Activated CD8-positive, alpha-beta T cell treated with anti-CD3 and anti-CD28 coated beads for 36 hours (primary cell): ENCODE results near the gene KDM4C. TPM values are rescaled to one million over a fixed set of nuclear protein-coding genes. Genes with fewer than 3 reads are reported as not detected.
A peak's percentile ranks its signal among the peaks of the same experiment; 100 is the strongest.

Source experiments
- ATAC-seq: fragments of 200-7000 bp; cut with Tn5 transposase; one replicate; pipeline ENCODE4 v1.10.0; 2021; ENCODE audit warnings: mild to moderate bottlenecking, moderate library complexity
- CTCF ChIA-PET: fragments of 350-600 bp; sonication (Branson Sonifier 250); formaldehyde crosslinking; loops from one replicate; lab custom pipeline; 2021; ENCODE audit warnings: antibody characterized with exemption; lab: Charles Lee
- POLR2A ChIA-PET: fragments of 350-600 bp; sonication (Branson Sonifier 250); formaldehyde crosslinking; loops from one replicate; lab custom pipeline; 2021; ENCODE audit warnings: antibody characterized with exemption; lab: Charles Lee
- DNase-seq: peaks from one replicate; pipeline ENCODE4 v3.0.0-alpha.2; 2020
- H3K27ac Mint-ChIP-seq: one replicate; pipeline ENCODE4 v1.8.0; 2021; ENCODE audit warnings: mild to moderate bottlenecking, mixed read lengths
- H3K27me3 Mint-ChIP-seq: one replicate; pipeline ENCODE4 v1.8.0; 2021; ENCODE audit warnings: mixed read lengths
- H3K36me3 Mint-ChIP-seq: one replicate; pipeline ENCODE4 v1.8.0; 2021; ENCODE audit warnings: low read depth, mixed read lengths
- H3K4me1 Mint-ChIP-seq: one replicate; pipeline ENCODE4 v1.8.0; 2021; ENCODE audit warnings: low read depth, mixed read lengths
- H3K4me3 Mint-ChIP-seq: one replicate; pipeline ENCODE4 v1.8.0; 2021; ENCODE audit warnings: mild to moderate bottlenecking, moderate library complexity, mixed read lengths
- H3K9me3 Mint-ChIP-seq: one replicate; pipeline ENCODE4 v1.8.0; 2021; ENCODE audit warnings: mixed read lengths
- CTCF ChIP-seq: fragments of 200-600 bp; IDR thresholded peaks from one replicate; pipeline ENCODE4 v1.8.0; 2022; ENCODE audit warnings: antibody characterized with exemption, mild to moderate bottlenecking
- intact Hi-C: fragments of 100-400 bp; cut with micrococcal nuclease; formaldehyde crosslinking; loops from one replicate; pipeline ENCODE4 v1.10.0; 2022
- total RNA-seq, 2 experiments: library from RNA; stranded (reverse); gene quantifications; one replicate each; pipeline ENCODE4 v1.2.3, GENCODE V29; 2021

Gene KDM4C
- total RNA-seq, 2 experiments from 2014 or later = 31.1 to 32.9 TPM

DNA sequence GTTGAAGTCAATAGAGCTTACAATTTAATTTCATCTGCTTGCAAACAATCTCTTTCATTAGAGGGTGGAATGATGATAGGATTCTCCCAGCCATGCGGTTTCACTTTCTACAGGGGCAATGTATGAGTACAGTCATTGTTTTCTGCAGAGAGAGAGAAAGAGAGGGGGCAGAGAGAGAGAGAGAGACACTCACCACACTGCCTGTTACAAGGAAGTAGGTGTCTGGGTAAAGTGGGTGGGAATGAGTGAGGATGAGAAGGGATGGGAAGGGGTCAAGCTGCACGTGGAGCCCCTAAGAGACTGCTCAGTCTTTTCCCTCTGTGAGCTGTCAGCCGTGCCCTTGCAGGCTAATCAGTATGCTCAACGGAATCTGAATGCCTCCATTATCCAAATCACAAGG is 454.3 kb downstream of the KDM4C start:
- no peak overlapping the region for H3K4me3 Mint-ChIP-seq
- H3K27ac Mint-ChIP-seq = no peak overlapping the region
- no peaks in the 10 kb centered on the region for H3K36me3 Mint-ChIP-seq
- ATAC-seq = no peak
- no peak for TF ChIP-seq CTCF
- ChIA-PET POLR2A (no interaction called here), CTCF (no interaction called here)
- no peak for DNase-seq
- intact Hi-C loops = no loop called here
- peaks cover 3% of the 10 kb centered on the region for H3K9me3 Mint-ChIP-seq
- peaks cover 10% of the 10 kb centered on the region for H3K4me1 Mint-ChIP-seq
- no peaks in the 10 kb centered on the region for H3K27me3 Mint-ChIP-seq

DNA sequence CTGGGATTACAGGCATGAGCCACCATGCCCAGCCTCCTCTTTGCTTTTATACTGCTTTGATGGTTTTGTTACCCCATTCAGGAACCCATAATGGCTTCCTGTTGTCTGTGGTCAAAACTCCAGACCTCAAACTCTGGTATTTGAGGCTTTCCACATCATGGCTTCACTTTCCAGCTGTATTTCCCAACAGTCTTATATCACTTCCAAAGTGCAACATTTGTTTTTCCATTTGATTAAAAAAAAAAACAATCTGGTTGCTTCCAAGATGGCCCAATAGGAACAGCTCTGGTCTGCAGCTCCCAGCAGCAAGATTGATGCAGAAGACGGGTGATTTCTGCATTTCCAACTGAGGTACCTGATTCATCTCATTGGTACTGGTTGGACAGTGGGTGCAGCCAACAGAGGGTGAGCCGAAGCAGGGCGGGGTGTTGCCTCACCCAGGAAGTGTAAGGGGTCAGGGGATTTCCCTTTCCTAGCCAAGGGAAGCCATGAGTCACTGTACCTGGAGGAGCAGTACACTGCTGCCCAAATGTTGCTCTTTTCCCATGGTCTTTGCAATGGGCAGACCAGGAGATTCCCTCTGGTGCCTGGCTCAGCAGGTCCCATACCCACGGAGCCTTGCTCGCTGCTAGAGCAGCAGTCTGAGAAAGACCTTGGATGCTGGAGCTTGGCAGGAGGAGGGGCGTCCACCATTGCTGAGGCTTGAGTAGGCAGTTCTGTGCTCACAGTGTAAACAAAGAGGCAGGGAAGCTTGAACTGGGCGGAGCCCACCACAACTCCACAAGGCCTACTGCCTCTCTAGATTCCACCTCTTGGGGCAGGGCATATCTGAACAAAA is 458.4 kb downstream of the KDM4C start:
- intact Hi-C loops = no loop called here
- peaks cover 10% of the 10 kb centered on the region for H3K4me1 Mint-ChIP-seq
- peaks cover 2% of the 10 kb centered on the region for H3K36me3 Mint-ChIP-seq
- H3K27ac Mint-ChIP-seq = no peak overlapping the region
- DNase-seq (peak; percentile 77), ATAC-seq (peak; percentile 94)
- H3K9me3 Mint-ChIP-seq = peaks cover 24% of the 10 kb centered on the region
- CTCF ChIA-PET = no interaction called here
- TF ChIP-seq CTCF = no peak
- peaks cover 2% of the 10 kb centered on the region for H3K27me3 Mint-ChIP-seq
- H3K4me3 Mint-ChIP-seq = no peak overlapping the region
- POLR2A ChIA-PET = no interaction called here

GRCh38 chr9:7223981-7224380 is 466.2 kb downstream of the KDM4C start:
- no peak overlapping the region for H3K27ac Mint-ChIP-seq
- H3K4me3 Mint-ChIP-seq = no peak overlapping the region
- peaks cover 2% of the 10 kb centered on the region for H3K27me3 Mint-ChIP-seq
- peaks cover 22% of the 10 kb centered on the region for H3K4me1 Mint-ChIP-seq
- ChIA-PET CTCF (no interaction called here), POLR2A (no interaction called here)
- no peak for TF ChIP-seq CTCF
- no peak for ATAC-seq
- intact Hi-C loops = no loop called here
- no peak for DNase-seq
- peaks cover 2% of the 10 kb centered on the region for H3K36me3 Mint-ChIP-seq
- H3K9me3 Mint-ChIP-seq = peaks cover 14% of the 10 kb centered on the region

Other genes with a start within 250 kb of the KDM4C start
- gene GLDC, start 112.2 kb upstream of the KDM4C start, total RNA-seq = 1 to 10 TPM in 1 of 2 experiments, under 1 TPM in 1; 0.63 to 1.3 TPM